ENCODE measurements around the gene EGFR. TPM values are rescaled to one million over a fixed set of nuclear protein-coding genes. Genes with fewer than 3 reads are reported as not detected.

Gene EGFR
- total RNA-seq, 4 donors from 2014 or later: 36.4 to 73.6 (median 38.7) TPM

- Histone ChIP-seq H3K27ac (no peak overlapping the region), H3K9me3 (no peaks in the 10 kb centered on the region), H3K4me3 (no peak overlapping the region), H3K27me3 (no peaks in the 10 kb centered on the region), H3K4me1 (no peaks in the 10 kb centered on the region), H3K36me3 (no peaks in the 10 kb centered on the region)
- DNase-seq: no peak
- TF ChIP-seq CTCF (IDR thresholded peaks at IDR 0.05) (no peak), POLR2A (IDR thresholded peaks at IDR 0.05) (no peak)
- intact Hi-C loops (cut with DNase I; ENCODE audit: low total_unique reads): loop anchor here (5.0 kb wide), 1 partner anchor 469 kb away; no protein-coding TSS in a partner anchor
Measured at GRCh38 chr7:55251313-55251712, 232.5 kb downstream of the EGFR start.

- no peak for TF ChIP-seq POLR2A (IDR thresholded peaks at IDR 0.05)
- no peak for TF ChIP-seq CTCF (IDR thresholded peaks at IDR 0.05)
- no peak overlapping the region for H3K4me3 ChIP-seq
- no peak for DNase-seq
- H3K9me3 ChIP-seq: no peaks in the 10 kb centered on the region
- no peaks in the 10 kb centered on the region for H3K4me1 ChIP-seq
- intact Hi-C loops (cut with DNase I; ENCODE audit: low total_unique reads): loop anchor here (5.0 kb wide), 1 partner anchor 470 kb away; no protein-coding TSS in a partner anchor
- no peak overlapping the region for H3K27ac ChIP-seq
- no peaks in the 10 kb centered on the region for H3K36me3 ChIP-seq
- no peaks in the 10 kb centered on the region for H3K27me3 ChIP-seq
Measured at GRCh38 chr7:55251911-55252310, 233.1 kb downstream of the EGFR start.

- TF ChIP-seq POLR2A (IDR thresholded peaks at IDR 0.05): no peak
- no peak for TF ChIP-seq CTCF (IDR thresholded peaks at IDR 0.05)
- no peaks in the 10 kb centered on the region for H3K27me3 ChIP-seq
- H3K9me3 ChIP-seq: no peaks in the 10 kb centered on the region
- no peaks in the 10 kb centered on the region for H3K36me3 ChIP-seq
- H3K4me3 ChIP-seq: no peak overlapping the region
- H3K4me1 ChIP-seq: no peaks in the 10 kb centered on the region
- no peak for DNase-seq
- intact Hi-C loops (cut with DNase I; ENCODE audit: low total_unique reads): loop anchor here (5.0 kb wide), 1 partner anchor 470 kb away; no protein-coding TSS in a partner anchor
- no peak overlapping the region for H3K27ac ChIP-seq
Measured at GRCh38 chr7:55252386-55252785, 233.6 kb downstream of the EGFR start.

GRCh38 chr7:55253188-55253587, 234.4 kb downstream of the EGFR start:
- TF ChIP-seq POLR2A (IDR thresholded peaks at IDR 0.05): no peak
- no peak for TF ChIP-seq CTCF (IDR thresholded peaks at IDR 0.05)
- H3K27me3 ChIP-seq: no peaks in the 10 kb centered on the region
- H3K27ac ChIP-seq: no peak overlapping the region
- H3K4me3 ChIP-seq: no peak overlapping the region
- no peaks in the 10 kb centered on the region for H3K36me3 ChIP-seq
- no peaks in the 10 kb centered on the region for H3K9me3 ChIP-seq
- intact Hi-C loops (cut with DNase I; ENCODE audit: low total_unique reads): loop anchor here (5.0 kb wide), 1 partner anchor 471 kb away; no protein-coding TSS in a partner anchor
- H3K4me1 ChIP-seq: no peaks in the 10 kb centered on the region
- no peak for DNase-seq

- no peaks in the 10 kb centered on the region for H3K36me3 ChIP-seq
- H3K27me3 ChIP-seq: no peaks in the 10 kb centered on the region
- H3K4me1 ChIP-seq: no peaks in the 10 kb centered on the region
- no peak for DNase-seq
- TF ChIP-seq POLR2A (IDR thresholded peaks at IDR 0.05) (no peak), CTCF (IDR thresholded peaks at IDR 0.05) (no peak)
- H3K4me3 ChIP-seq: peak overlapping the region; percentile 38 to 46
- intact Hi-C loops (cut with DNase I; ENCODE audit: low total_unique reads): loop anchor here (5.0 kb wide), 1 partner anchor 472 kb away; no protein-coding TSS in a partner anchor
- H3K27ac ChIP-seq: no peak overlapping the region
- no peaks in the 10 kb centered on the region for H3K9me3 ChIP-seq
Measured at GRCh38 chr7:55254242-55254595, 235.4 kb downstream of the EGFR start.

All from uterus (tissue), 4 donors.